ENCODE measurements around the gene CBX4.

DNA sequence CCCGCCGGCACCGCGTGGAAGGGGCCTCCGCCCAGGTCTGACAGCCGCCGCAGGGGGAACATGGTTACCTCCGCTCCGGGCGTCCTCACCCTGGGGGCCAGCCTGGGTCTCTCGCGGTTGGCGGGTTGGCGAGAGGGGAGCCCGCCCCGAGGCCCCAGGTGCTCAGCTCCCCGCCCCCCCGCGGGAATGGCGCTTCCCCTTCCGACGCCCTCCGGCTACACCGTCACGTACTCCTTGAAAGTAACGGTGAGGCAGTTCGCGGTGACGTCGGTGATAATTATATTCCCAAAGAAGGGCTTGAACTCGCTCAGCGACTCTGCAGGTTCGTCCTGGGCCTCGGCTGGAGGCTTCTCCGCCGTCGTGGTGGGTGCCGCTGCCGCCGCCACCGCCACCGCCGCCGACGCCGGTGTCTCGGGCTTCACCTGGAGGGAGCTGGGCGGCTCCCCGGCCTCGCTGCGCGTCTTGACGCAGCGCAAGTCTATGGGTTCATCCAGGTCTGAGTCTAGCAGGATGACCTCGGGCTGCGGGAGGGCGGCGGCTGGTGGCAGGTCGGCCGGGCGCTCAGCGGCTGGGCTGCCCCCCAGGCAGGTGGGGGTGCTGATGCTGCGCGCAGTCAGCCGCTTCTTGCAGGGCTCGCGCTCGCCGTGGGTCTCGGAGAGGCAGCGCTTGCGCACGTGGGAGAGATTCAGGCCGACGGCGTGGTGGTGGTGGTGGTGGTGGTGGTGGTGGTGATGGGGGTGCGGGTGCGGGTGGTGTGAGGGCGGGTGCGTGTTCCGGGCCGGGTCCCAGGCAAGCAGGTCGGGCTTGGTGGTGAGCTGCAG lies 5.3 kb downstream of the CBX4 start:
- TF ChIP-seq, protein P1, sequence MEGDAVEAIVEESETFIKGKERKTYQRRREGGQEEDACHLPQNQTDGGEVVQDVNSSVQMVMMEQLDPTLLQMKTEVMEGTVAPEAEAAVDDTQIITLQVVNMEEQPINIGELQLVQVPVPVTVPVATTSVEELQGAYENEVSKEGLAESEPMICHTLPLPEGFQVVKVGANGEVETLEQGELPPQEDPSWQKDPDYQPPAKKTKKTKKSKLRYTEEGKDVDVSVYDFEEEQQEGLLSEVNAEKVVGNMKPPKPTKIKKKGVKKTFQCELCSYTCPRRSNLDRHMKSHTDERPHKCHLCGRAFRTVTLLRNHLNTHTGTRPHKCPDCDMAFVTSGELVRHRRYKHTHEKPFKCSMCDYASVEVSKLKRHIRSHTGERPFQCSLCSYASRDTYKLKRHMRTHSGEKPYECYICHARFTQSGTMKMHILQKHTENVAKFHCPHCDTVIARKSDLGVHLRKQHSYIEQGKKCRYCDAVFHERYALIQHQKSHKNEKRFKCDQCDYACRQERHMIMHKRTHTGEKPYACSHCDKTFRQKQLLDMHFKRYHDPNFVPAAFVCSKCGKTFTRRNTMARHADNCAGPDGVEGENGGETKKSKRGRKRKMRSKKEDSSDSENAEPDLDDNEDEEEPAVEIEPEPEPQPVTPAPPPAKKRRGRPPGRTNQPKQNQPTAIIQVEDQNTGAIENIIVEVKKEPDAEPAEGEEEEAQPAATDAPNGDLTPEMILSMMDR (IDR thresholded peaks at IDR 0.05) = no peak
- TF ChIP-seq POLR2A (IDR thresholded peaks at IDR 0.05) = no peak

Data from right lobe of liver (tissue), 4 donors.